ENCODE results near the gene FXYD2. TPM values are rescaled to one million over a fixed set of nuclear protein-coding genes. Genes with fewer than 3 reads are reported as not detected.

The FXYD2 gene
- total RNA-seq, 1 experiment from 2014 or later: 0.66 TPM

DNA sequence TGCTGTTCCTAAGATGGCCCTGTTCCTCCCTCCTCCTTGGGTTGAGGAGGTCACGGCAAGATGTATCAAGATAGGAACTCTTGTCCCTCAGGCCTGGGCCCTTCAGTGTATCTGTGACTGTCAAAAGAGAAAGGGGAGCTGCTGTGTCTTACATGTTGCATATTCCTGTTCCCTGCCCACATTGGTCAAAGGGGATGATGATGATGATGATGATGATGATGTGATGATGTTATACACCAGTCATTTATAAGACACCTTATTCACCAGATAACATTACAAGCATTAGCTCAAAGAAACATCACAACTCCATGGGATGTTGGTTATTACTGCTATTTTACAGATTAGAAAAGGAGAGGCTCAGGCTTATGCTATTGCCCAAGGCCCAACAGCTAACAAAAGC lies 38.2 kb upstream of the FXYD2 start:
- Histone ChIP-seq H3K36me3 (replicated peaks; ENCODE audit: control insufficient read depth, insufficient read depth, low read length) (no peaks in the 10 kb centered on the region), H3K4me3 (ENCODE audit: insufficient read depth, low read depth, low read length) (no peak overlapping the region), H3K27me3 (ENCODE audit: control insufficient read depth, insufficient read depth, low read length) (no peaks in the 10 kb centered on the region; the same call in 1 of the 2 replicates)
- no peak for DNase-seq

DNA sequence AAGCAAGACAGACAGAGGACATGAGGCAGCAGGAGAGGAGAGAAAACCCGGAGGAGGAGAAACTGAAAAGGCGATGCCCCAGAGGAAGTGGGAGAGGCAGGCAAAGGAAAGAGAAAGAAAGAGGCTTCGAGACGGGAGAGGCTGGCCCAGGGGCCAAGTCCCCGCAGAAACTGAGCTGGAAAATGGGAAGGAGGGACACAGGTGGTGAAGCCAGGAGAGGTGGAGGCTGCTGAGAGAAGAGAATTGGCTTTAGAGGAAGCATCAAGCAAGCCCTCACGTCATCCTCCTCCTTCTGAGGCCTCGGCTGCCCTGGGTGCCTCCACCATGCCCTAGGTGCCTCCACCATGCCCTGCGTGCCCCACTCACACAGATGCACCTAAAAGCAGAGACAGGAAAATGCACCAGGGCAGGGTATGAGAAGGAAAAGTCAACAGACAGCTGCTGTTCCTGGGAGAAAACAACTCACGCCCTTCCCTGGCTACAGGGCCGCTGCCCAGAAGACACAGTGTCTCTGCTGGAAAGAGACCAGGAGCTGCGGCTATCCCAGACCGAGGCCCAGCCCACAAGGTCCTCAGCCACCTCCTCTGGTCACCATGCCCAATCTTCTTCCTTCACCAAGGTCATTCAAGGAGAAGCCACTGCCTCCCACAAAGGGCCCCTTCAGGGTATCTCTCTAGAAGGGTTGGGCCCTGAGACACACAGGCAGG lies 37.6 kb upstream of the FXYD2 start:
- no peak for DNase-seq

DNA sequence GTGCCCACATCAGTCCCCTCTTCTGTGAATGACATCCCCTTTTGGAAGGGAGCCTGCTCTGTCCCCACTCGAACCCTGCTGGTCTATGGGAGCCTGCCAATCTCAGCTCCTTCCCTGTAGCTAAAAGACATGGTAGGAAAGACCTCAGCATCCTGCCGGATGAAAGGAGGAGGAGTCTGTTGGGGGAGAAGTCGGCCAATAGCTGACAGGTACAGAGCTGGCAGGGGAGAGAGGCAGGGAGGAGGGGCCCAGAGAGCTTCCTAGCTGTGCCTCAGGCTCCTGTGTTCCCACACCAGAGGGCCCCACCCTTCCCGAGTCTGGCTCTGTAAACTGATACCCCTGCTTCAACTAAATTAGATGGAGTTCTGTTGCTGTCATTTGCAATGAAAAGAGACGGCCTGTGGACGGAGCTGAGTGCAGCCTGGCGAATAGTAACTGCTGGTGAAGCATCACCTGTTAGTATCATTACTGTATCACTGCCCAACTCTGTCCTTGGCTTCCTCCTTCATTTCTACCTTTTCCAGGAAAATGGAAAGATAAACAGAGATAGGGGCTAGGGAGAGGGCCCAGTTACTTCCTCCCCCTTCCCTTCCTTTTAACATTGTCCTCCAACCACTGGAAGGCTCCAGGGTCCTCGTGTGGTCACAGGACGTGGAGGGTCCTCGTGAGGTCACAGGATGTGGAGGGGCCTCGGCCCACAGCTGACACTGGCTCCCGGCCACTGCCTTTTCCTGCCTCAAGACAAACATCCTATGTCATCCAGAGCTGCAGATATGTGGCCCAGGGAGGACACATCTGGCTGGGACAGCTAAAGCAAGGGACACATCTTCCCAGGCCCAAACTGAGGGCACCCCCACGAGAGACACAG lies 36.8 kb upstream of the FXYD2 start:
- Histone ChIP-seq H3K27me3 (ENCODE audit: control insufficient read depth, insufficient read depth, low read length) (no peaks in the 10 kb centered on the region), H3K36me3 (replicated peaks; ENCODE audit: control insufficient read depth, insufficient read depth, low read length) (no peaks in the 10 kb centered on the region), H3K4me3 (ENCODE audit: insufficient read depth, low read depth, low read length) (no peak overlapping the region)
- peak; percentile 95 for DNase-seq

More for the DNA sequence above, 37.6 kb upstream of the FXYD2 start:
- no peaks in the 10 kb centered on the region; the same call in 1 of the 2 replicates for H3K27me3 ChIP-seq (ENCODE audit: control insufficient read depth, insufficient read depth, low read length)
- H3K36me3 ChIP-seq (replicated peaks; ENCODE audit: control insufficient read depth, insufficient read depth, low read length): no peaks in the 10 kb centered on the region
- no peak overlapping the region for H3K4me3 ChIP-seq (ENCODE audit: insufficient read depth, low read depth, low read length)

DNA sequence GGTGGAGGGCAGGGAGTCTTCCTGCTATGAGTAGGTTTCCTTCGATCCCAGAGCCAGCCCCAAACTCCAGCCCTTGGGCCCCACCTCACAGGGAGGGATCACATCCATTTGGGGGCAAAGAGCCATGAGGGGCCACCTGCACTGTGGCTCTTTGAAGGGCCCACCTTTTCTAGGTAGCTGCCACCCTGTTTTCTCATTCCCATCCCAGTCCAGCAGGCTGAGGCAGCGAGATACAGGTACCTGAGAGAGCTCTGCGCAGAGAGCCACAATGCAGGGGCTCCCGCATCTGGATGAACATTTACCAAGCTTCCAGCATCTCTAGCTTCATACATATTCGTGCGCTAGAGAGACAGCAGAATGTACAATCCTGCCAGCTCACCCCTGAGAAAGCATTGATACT lies 35.6 kb upstream of the FXYD2 start:
- no peak overlapping the region for H3K4me3 ChIP-seq (ENCODE audit: insufficient read depth, low read depth, low read length)
- no peaks in the 10 kb centered on the region for H3K36me3 ChIP-seq (replicated peaks; ENCODE audit: control insufficient read depth, insufficient read depth, low read length)
- no peaks in the 10 kb centered on the region for H3K27me3 ChIP-seq (ENCODE audit: control insufficient read depth, insufficient read depth, low read length)
- no peak for DNase-seq

DNA sequence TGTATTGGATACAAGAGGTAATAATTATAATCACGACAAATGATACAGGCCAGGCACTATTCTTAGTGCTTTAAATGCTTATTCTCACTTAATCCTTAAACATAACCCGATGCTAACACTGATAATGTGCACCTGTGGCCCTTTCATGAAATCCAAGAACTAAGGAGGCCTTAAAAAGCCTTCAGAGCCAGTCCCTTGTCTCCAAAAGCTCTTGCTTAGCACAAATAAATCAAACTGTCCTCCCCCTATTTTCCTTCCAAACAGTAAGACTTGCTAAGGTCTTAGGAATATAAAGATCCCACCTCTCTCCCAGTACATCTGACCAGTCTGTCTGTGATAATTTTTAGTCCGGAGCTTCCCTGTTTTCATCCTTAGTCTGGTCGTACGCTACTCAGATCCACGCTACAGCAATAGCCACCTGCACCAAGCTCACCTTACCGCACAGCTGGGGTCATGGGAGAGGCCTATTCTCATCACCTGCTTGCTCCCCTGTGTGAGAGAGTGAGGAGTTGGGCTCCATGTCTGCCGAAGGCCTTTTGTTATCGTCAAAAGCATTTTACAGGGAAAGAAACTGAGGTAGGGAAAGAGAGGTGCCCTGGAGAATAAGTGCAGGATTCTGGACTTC lies 35.1 kb upstream of the FXYD2 start:
- H3K27me3 ChIP-seq (ENCODE audit: control insufficient read depth, insufficient read depth, low read length): no peaks in the 10 kb centered on the region
- H3K4me3 ChIP-seq (ENCODE audit: insufficient read depth, low read depth, low read length): no peak overlapping the region
- DNase-seq: peak; percentile 13
- no peaks in the 10 kb centered on the region for H3K36me3 ChIP-seq (replicated peaks; ENCODE audit: control insufficient read depth, insufficient read depth, low read length)

DNA sequence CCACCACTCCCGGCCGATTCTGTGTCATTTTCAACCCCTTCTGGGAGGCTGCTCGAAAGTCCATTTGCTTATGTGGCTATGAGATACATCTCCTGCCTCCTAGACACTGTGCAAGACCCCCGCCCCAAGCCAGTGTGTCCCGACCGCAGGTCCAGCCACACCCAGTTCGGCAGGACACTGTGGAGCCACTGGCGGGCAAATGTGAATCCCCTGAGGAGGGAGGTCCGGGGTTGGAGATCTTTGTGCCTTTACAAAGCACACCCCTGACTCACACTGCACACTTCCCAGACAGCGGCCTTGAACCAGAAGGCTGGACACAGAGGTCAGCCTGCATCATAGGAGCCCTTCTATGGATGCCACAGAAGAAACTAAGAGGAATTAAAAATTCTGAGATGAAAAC lies 34.5 kb upstream of the FXYD2 start:
- no peak overlapping the region for H3K4me3 ChIP-seq (ENCODE audit: insufficient read depth, low read depth, low read length)
- DNase-seq: peak; percentile 2
- H3K36me3 ChIP-seq (replicated peaks; ENCODE audit: control insufficient read depth, insufficient read depth, low read length): no peaks in the 10 kb centered on the region
- H3K27me3 ChIP-seq (ENCODE audit: control insufficient read depth, insufficient read depth, low read length): no peaks in the 10 kb centered on the region

DNA sequence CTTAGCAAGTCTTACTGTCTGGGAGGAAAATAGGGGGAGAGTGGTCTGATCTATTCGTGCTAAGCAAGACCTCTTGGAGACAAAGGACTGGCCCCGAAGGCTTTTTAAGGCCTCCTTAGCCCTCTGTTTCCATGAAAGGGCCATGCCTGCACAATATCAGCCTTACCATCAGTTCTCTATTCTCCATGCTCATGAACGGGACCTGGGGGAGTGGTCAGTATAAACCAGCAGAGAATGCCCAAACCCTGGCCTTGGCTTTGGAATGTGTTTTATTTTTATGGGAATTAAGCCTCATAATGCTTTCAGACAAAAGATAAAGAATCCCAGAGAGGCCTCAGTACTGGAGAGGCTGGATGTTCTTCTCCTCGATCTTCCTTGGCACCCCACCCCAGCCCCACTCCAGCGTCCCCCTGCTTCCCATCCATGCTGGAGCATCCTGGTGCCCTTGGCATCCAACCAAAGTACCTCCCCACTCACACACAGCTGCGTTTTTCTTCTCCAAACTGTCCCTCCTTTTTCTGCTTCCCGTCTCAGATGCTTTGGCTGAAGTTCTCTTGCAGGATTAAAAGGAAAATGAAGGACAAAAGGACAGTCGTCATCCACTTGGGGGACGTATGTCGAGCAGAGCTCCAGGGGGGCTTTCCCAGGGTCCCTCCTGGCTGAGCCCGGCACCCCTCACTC lies 33.3 kb upstream of the FXYD2 start:
- Histone ChIP-seq H3K4me3 (ENCODE audit: insufficient read depth, low read depth, low read length) (no peak overlapping the region), H3K36me3 (replicated peaks; ENCODE audit: control insufficient read depth, insufficient read depth, low read length) (no peaks in the 10 kb centered on the region), H3K27me3 (ENCODE audit: control insufficient read depth, insufficient read depth, low read length) (no peaks in the 10 kb centered on the region)
- DNase-seq: no peak

DNA sequence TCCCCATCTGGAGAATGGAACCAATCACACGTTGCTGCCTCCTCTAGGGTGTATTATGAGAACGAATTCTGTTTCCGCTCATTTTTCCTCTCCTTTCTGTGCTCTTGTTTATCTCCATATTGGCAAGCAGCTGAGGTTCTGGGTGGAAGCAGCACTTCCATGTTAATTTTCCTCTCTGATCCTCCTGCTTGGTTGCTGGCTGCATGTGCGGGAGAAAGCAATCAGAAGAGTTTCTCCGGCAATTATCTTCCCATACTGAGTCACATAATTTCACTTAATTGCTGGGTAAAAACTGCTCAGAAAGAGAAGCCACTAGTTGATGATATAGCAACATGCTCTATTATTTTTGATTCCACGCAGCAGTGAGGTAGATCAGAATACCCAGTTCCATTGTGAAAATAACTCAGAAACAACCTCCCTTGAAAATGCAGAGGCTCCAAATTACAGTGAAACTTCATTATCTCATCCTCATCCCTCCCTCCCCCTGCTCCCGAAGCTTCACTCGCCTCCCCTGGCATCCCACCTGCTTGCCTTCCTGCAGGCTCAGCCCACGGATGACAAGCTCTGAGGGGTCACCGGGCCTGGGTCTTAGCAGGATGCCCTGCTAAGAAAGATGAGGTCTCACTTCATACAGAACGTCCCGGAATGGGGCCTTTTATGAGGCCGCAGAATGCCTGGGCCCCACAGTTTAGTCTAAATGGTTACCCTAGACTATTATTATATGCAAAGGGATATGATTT lies 31.5 kb upstream of the FXYD2 start:
- no peak for DNase-seq
- no peaks in the 10 kb centered on the region for H3K27me3 ChIP-seq (ENCODE audit: control insufficient read depth, insufficient read depth, low read length)
- H3K4me3 ChIP-seq (ENCODE audit: insufficient read depth, low read depth, low read length): no peak overlapping the region
- no peaks in the 10 kb centered on the region for H3K36me3 ChIP-seq (replicated peaks; ENCODE audit: control insufficient read depth, insufficient read depth, low read length)

DNA sequence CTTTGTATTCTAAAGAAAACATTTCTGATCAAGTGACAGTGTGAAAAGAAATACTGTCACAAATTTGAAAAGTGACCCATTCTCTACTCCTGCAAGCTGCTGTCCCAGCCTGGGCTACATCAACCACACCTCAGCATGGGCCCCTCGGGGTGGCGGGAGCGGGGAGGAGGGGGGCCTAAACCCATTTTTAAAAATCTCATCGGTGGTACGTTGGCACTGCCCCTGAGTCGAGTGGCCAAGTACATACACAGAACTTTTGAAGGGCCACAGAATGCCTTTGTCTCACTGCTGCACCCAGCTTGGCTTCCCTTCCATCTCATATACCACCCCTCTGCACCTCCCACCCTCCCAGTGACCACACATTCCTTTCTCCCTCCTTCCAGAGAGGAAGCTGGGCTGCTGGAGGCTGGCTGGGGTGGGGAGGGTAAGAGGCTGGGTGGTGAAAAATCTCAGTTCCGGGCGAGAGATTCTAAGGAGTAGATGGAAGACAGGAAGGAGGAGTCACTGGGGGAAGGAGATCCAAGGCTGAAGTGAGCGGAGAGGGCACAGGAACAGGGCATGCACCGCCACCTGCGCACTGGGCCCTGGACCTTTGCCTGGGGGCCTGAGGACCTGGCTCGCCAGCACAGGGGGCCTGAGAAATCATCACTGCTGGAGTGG lies 30.8 kb upstream of the FXYD2 start:
- no peaks in the 10 kb centered on the region for H3K27me3 ChIP-seq (ENCODE audit: control insufficient read depth, insufficient read depth, low read length)
- DNase-seq: peak; percentile 64
- H3K4me3 ChIP-seq (ENCODE audit: insufficient read depth, low read depth, low read length): no peak overlapping the region
- H3K36me3 ChIP-seq (replicated peaks; ENCODE audit: control insufficient read depth, insufficient read depth, low read length): no peaks in the 10 kb centered on the region

DNA sequence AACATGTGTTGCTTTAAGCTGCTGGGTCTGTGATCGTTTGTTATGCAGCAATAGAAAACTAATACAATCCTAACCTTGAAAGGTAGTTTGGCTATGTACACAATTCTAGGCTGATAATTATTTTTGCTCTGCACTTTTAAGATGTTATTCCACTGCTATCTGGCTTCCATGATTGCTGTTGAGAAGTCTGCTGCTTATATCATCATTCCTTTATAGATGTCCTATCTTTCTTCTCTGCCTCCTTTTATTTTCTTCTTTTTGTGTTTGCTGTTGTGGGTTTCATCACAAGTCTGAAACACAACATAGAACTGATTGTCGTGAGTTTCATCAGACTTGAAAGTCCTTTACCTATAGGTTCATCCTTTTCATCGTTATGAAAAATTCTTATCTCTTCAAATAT lies 27.8 kb upstream of the FXYD2 start:
- Histone ChIP-seq H3K36me3 (replicated peaks; ENCODE audit: control insufficient read depth, insufficient read depth, low read length) (no peaks in the 10 kb centered on the region), H3K4me3 (ENCODE audit: insufficient read depth, low read depth, low read length) (no peak overlapping the region), H3K27me3 (ENCODE audit: control insufficient read depth, insufficient read depth, low read length) (no peaks in the 10 kb centered on the region)
- DNase-seq: no peak

DNA sequence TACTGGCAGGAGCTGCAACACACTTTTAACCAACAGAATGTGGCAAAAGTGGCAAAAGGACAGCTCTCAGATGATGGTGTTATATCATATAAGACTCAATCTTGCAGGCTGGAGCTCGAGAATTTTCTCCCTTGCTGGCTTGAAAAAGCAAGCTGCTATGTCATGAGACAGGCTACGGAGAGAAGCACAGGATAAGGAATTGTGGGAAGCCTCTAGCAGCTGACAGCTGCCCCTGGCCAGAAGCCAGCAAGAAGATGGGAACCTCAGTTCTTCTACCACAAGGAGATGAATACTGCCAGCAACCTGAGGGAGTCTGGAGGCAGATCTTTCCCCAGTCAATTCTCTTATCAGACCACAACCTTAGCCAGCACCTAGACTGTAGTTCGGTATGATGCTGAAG lies 27.3 kb upstream of the FXYD2 start:
- no peak for DNase-seq
- H3K4me3 ChIP-seq (ENCODE audit: insufficient read depth, low read depth, low read length): no peak overlapping the region
- no peaks in the 10 kb centered on the region for H3K27me3 ChIP-seq (ENCODE audit: control insufficient read depth, insufficient read depth, low read length)
- H3K36me3 ChIP-seq (replicated peaks; ENCODE audit: control insufficient read depth, insufficient read depth, low read length): no peaks in the 10 kb centered on the region

DNA sequence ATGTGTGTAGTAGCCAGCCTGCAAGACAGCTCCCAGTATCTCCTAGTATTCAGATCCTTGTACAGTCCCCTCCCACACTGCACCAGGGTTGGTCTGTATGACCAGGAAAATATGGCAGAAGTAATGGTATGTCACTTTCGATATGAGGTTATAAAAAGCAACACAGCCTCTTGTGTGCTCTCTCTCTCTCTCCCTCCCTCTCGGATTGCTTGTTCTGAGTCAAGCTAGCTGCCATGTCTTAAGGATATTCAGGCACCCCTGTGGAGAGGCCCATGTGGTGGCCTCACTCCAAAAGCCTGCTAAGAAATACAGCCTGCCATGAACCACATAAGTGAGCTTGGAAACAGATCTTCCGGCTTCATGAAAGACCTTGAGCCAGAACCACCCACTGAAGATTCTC lies 26.6 kb upstream of the FXYD2 start:
- Histone ChIP-seq H3K36me3 (replicated peaks; ENCODE audit: control insufficient read depth, insufficient read depth, low read length) (no peaks in the 10 kb centered on the region), H3K27me3 (ENCODE audit: control insufficient read depth, insufficient read depth, low read length) (no peaks in the 10 kb centered on the region), H3K4me3 (ENCODE audit: insufficient read depth, low read depth, low read length) (no peak overlapping the region)
- no peak for DNase-seq

DNA sequence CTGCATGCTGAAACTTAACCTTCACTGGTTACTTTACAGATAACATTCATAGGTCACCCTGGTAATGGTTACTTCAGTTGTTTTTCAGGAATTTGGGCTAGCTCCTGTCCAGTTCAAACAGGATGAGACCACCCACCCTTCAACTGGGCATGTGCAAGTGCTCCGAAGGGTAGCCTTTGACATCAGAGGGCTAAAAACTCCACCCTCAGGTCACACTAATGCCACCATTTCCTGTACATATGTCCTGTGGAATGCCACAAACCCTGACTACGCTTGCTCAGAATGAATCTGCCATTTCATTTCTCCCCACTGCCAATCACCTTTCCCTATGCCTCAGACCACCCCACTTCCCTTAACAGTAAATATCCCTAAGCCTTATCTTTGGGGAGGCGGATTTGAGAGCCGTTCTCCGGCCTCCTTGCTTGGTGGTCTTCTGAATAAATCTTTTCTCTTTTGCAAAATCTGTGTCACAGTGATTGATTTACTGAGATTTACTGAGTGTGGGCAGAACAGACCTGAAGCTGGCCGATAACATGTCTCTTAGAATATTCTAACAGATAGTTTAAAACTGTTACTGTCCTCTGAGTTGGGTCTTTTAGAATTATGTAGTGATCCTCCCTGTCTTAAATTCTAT lies 25.4 kb upstream of the FXYD2 start:
- no peaks in the 10 kb centered on the region for H3K36me3 ChIP-seq (replicated peaks; ENCODE audit: control insufficient read depth, insufficient read depth, low read length)
- H3K4me3 ChIP-seq (ENCODE audit: insufficient read depth, low read depth, low read length): no peak overlapping the region
- no peak for DNase-seq
- no peaks in the 10 kb centered on the region for H3K27me3 ChIP-seq (ENCODE audit: control insufficient read depth, insufficient read depth, low read length)

All from H7 (cell line).